Ishikawa (cell line): Measurements from ENCODE around the gene AP5M1.
A peak's percentile ranks its signal among the peaks of the same experiment; 100 is the strongest.

Experiments
- CEBPB ChIP-seq: IDR thresholded peaks from 2 replicates; pipeline ENCODE4 v1.6.1; 2012
- CREB1 ChIP-seq: IDR thresholded peaks from 2 replicates; pipeline ENCODE4 v1.6.1; 2012; ENCODE audit warnings: low read depth
- EGR1 ChIP-seq: IDR thresholded peaks from 2 replicates; pipeline ENCODE4 v1.6.1; 2012
- EP300 ChIP-seq: IDR thresholded peaks from 2 replicates; pipeline ENCODE4 v1.6.1; 2012; ENCODE audit warnings: borderline replicate concordance
- FOXM1 ChIP-seq: IDR thresholded peaks from 2 replicates; pipeline ENCODE4 v1.6.1; 2012; ENCODE audit warnings: low read depth, borderline replicate concordance
- MAX ChIP-seq: IDR thresholded peaks from 2 replicates; pipeline ENCODE4 v1.6.1; 2012
- NFIC ChIP-seq: IDR thresholded peaks from 2 replicates; pipeline ENCODE4 v1.6.1; 2012
- RAD21 ChIP-seq: IDR thresholded peaks from 2 replicates; pipeline ENCODE4 v1.6.1; 2012; ENCODE audit warnings: low read depth
- REST ChIP-seq: IDR thresholded peaks from 2 replicates; pipeline ENCODE4 v1.6.1; 2012; ENCODE audit warnings: low read depth, mild to moderate bottlenecking
- TAF1 ChIP-seq: IDR thresholded peaks from 2 replicates; pipeline ENCODE4 v1.6.1; 2012; ENCODE audit warnings: low read depth, mild to moderate bottlenecking
- TCF12 ChIP-seq: IDR thresholded peaks from 2 replicates; pipeline ENCODE4 v1.6.1; 2012; ENCODE audit warnings: low read depth
- TEAD4 ChIP-seq: IDR thresholded peaks from 2 replicates; pipeline ENCODE4 v1.6.1; 2012
- USF1 ChIP-seq: IDR thresholded peaks from 2 replicates; pipeline ENCODE4 v1.6.1; 2012
- YY1 ChIP-seq: IDR thresholded peaks from 2 replicates; pipeline ENCODE4 v1.6.1; 2012; ENCODE audit warnings: low read depth
- ZBTB7A ChIP-seq: IDR thresholded peaks from 2 replicates; pipeline ENCODE4 v1.6.1; 2012; ENCODE audit warnings: low read depth

AP5M1 gene

GRCh38 chr14:57268161-57269069 is at the start of gene AP5M1, which contains the start of gene EXOC5:
Gene AP5M1, plus strand, starts transcription at chr14:57268971. Its CDS starts 344 bp downstream, at chr14:57269315.
Gene EXOC5, minus strand, starts transcription at chr14:57268905. Its CDS starts 257 bp downstream, at chr14:57268648.
- TF ChIP-seq CEBPB (no peak), REST (0 out of 2 replicates have a peak, but pooled peaks have one; percentile 12), RAD21 (no peak), FOXM1 (no peak), TAF1 (peak; percentile 74), CREB1 (no peak), YY1 (peak; percentile 79), EP300 (no peak), ZBTB7A (0 out of 2 replicates have a peak, but pooled peaks have one; percentile 25), NFIC (no peak), TCF12 (peak; percentile 48; the same call in 1 of the 2 replicates), TEAD4 (0 out of 2 replicates have a peak, but pooled peaks have one; percentile 20), MAX (peak; percentile 67; the same call in 1 of the 2 replicates)

- TF ChIP-seq ZBTB7A: no peak
- TF ChIP-seq USF1: no peak
- TF ChIP-seq FOXM1: no peak
- TF ChIP-seq NFIC: no peak
- TF ChIP-seq EGR1: no peak
- TF ChIP-seq REST: no peak
- no peak for TF ChIP-seq CREB1
- TF ChIP-seq MAX: no peak
- TF ChIP-seq CEBPB: no peak
- no peak for TF ChIP-seq YY1
- no peak for TF ChIP-seq TAF1
- no peak for TF ChIP-seq TEAD4
- no peak for TF ChIP-seq TCF12
- TF ChIP-seq RAD21: no peak
- TF ChIP-seq EP300: no peak
These were observed 46.8 kb upstream of the AP5M1 start for GRCh38 chr14:57221931-57222330.

GRCh38 chr14:57227083-57227482 is 41.7 kb upstream of the AP5M1 start:
- TF ChIP-seq CEBPB (no peak), TAF1 (no peak), NFIC (no peak), RAD21 (no peak), REST (no peak), FOXM1 (no peak), USF1 (no peak), EGR1 (no peak), CREB1 (no peak), TCF12 (no peak), ZBTB7A (no peak), TEAD4 (no peak), EP300 (no peak), MAX (no peak), YY1 (no peak)
